ENCODE measurements around the gene CMTM7.

CMTM7 gene

GRCh38 chr3:32448686-32449474, 57.2 kb downstream of the CMTM7 start:
- DNase-seq (ENCODE audit: low read depth), result no peak
- no peak for TF ChIP-seq CTCF (IDR thresholded peaks at IDR 0.05; ENCODE audit: low read depth, low read length, missing control alignments)
- H3K4me3 ChIP-seq (ENCODE audit: low read depth, low read length), result no peak overlapping the region

- no peak for DNase-seq (ENCODE audit: low read depth)
- no peak overlapping the region for H3K4me3 ChIP-seq (ENCODE audit: low read depth, low read length)
- TF ChIP-seq CTCF (IDR thresholded peaks at IDR 0.05; ENCODE audit: low read depth, low read length, missing control alignments), result no peak
These were observed 58.0 kb downstream of the CMTM7 start for GRCh38 chr3:32449691-32450090.

GRCh38 chr3:32450426-32450825, 58.8 kb downstream of the CMTM7 start:
- no peak for TF ChIP-seq CTCF (IDR thresholded peaks at IDR 0.05; ENCODE audit: low read depth, low read length, missing control alignments)
- DNase-seq (ENCODE audit: low read depth), result no peak
- H3K4me3 ChIP-seq (ENCODE audit: low read depth, low read length), result no peak overlapping the region

GRCh38 chr3:32450992-32451659, 59.5 kb downstream of the CMTM7 start:
- no peak overlapping the region for H3K4me3 ChIP-seq (ENCODE audit: low read depth, low read length)
- no peak for TF ChIP-seq CTCF (IDR thresholded peaks at IDR 0.05; ENCODE audit: low read depth, low read length, missing control alignments)
- DNase-seq (ENCODE audit: low read depth), result no peak

- TF ChIP-seq CTCF (IDR thresholded peaks at IDR 0.05; ENCODE audit: low read depth, low read length, missing control alignments), result no peak
- H3K4me3 ChIP-seq (ENCODE audit: low read depth, low read length), result no peak overlapping the region
- DNase-seq (ENCODE audit: low read depth), result no peak
These were observed 60.4 kb downstream of the CMTM7 start for GRCh38 chr3:32452009-32452408.

- no peak overlapping the region for H3K4me3 ChIP-seq (ENCODE audit: low read depth, low read length)
- no peak for DNase-seq (ENCODE audit: low read depth)
- no peak for TF ChIP-seq CTCF (IDR thresholded peaks at IDR 0.05; ENCODE audit: low read depth, low read length, missing control alignments)
These were observed 61.7 kb downstream of the CMTM7 start for GRCh38 chr3:32453346-32453745.
